Thyroid gland (tissue), 4 donors: ENCODE data around the gene WDR26.

Experiments used
- CTCF ChIP-seq, 6 experiments: fragments of 200-600 bp in 3 of 6; fragments of 450-650 bp in 3 of 6; sonication (generic) in 3 of 6; IDR thresholded peaks; one replicate each; pipeline ENCODE4 v1.5.1; 2016 to 2019; ENCODE audit warnings: antibody characterized with exemption in 6 of 6, mild to moderate bottlenecking in 2 of 6, inconsistent platforms in 1 of 6, moderate library complexity in 1 of 6
- POLR2A ChIP-seq, 2 donors: fragments of 450-650 bp; IDR thresholded peaks; one replicate each; pipeline ENCODE4 v1.6.1; 2017; ENCODE audit warnings: antibody characterized with exemption in 2 of 2, mild to moderate bottlenecking in 2 of 2, moderate library complexity in 1 of 2

- TF ChIP-seq POLR2A (IDR thresholded peaks at IDR 0.05) (no peak), CTCF (IDR thresholded peaks at IDR 0.05) (no peak)
Observed at GRCh38 chr1:224353975-224354925, 80.3 kb downstream of the WDR26 start.
